DMS153 (cell line): ENCODE data around the gene EFNB1.
"Not testable (repeated sequence)": the region's sequence is repeated elsewhere in the genome, so short reads cannot be mapped to it uniquely, and the experiment has no call there.

Experiments used
- DNase-seq: peaks from one replicate; lab custom pipeline; 2025; lab: John Stamatoyannopoulos, UW

Gene EFNB1

GRCh38 chrX:68828740-68829581 is at the start of gene EFNB1:
Gene EFNB1 (plus strand): TSS chrX:68829021. CDS start chrX:68829777, 756 bp downstream.
- DNase-seq = peak; percentile 84

GRCh38 chrX:68781295-68781694 is 47.5 kb upstream of the EFNB1 start:
- DNase-seq = not testable (repeated sequence)

GRCh38 chrX:68784816-68785215 is 44.0 kb upstream of the EFNB1 start:
- no peak for DNase-seq

- DNase-seq = not testable (repeated sequence)
Measured at GRCh38 chrX:68786581-68786980, 42.2 kb upstream of the EFNB1 start.

GRCh38 chrX:68789966-68790365 is 38.9 kb upstream of the EFNB1 start:
- DNase-seq = no peak

- DNase-seq = no peak
Measured at GRCh38 chrX:68792083-68792482, 36.7 kb upstream of the EFNB1 start.

- DNase-seq = peak; percentile 2
Measured at GRCh38 chrX:68794461-68794860, 34.4 kb upstream of the EFNB1 start.

GRCh38 chrX:68795741-68796140 is 33.1 kb upstream of the EFNB1 start:
- no peak for DNase-seq

- DNase-seq = not testable (repeated sequence)
Measured at GRCh38 chrX:68798400-68798799, 30.4 kb upstream of the EFNB1 start.

GRCh38 chrX:68801737-68802290 is 27.0 kb upstream of the EFNB1 start:
- DNase-seq = no peak

- DNase-seq = no peak
Measured at GRCh38 chrX:68807818-68808217, 21.0 kb upstream of the EFNB1 start.

- DNase-seq = no peak
Measured at GRCh38 chrX:68808686-68809357, 20.0 kb upstream of the EFNB1 start.

GRCh38 chrX:68820476-68821110 is 8.2 kb upstream of the EFNB1 start:
- no peak for DNase-seq

GRCh38 chrX:68821616-68822015 is 7.2 kb upstream of the EFNB1 start:
- no peak for DNase-seq

GRCh38 chrX:68822641-68823410 is 6.0 kb upstream of the EFNB1 start:
- no peak for DNase-seq

GRCh38 chrX:68823413-68824151 is 5.2 kb upstream of the EFNB1 start:
- no peak for DNase-seq

GRCh38 chrX:68824152-68824433 is 4.7 kb upstream of the EFNB1 start:
- no peak for DNase-seq

- no peak for DNase-seq
Measured at GRCh38 chrX:68824565-68825125, 4.2 kb upstream of the EFNB1 start.

- no peak for DNase-seq
Measured at GRCh38 chrX:68826113-68826980, 2.5 kb upstream of the EFNB1 start.

GRCh38 chrX:68827256-68827655 is 1.6 kb upstream of the EFNB1 start:
- DNase-seq = no peak
